ENCODE data around the gene KCTD21.

Gene KCTD21

DNA sequence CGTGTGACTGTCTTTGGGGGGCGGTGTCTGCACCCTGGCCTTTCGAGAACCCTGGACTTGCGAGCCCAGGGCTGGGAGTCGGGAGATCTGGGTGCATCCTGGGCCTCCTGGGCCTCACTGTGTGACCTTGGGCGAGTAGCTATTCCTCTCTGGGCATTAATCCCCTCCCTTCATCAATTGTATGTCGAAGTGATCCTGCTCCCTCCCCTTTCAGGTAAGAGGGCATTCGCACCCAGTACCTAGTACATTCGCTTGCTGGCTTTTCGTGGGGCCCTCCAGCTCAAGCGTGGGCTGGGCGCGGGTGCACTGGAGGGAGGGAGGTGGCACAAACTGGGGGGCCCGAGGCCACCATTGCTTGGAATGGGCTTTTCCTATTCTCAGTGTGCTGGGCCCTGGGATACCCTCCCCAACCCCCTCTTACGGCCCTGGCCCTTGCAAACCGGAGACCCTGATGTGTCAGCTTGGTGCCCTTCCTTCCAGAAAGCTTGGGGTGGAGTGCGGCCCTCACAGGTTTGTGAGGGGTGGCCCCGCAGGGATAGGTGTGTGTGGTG, 823 bp upstream of the KCTD21 start:
- peak; percentile 2; the same call in 2 of the 3 replicates for ATAC-seq
- TF ChIP-seq ZNF8 (CRISPR knock-in tag; IDR thresholded peaks at IDR 0.05) (no peak), ZFP30 (CRISPR knock-in tag; IDR thresholded peaks at IDR 0.05) (no peak)

DNA sequence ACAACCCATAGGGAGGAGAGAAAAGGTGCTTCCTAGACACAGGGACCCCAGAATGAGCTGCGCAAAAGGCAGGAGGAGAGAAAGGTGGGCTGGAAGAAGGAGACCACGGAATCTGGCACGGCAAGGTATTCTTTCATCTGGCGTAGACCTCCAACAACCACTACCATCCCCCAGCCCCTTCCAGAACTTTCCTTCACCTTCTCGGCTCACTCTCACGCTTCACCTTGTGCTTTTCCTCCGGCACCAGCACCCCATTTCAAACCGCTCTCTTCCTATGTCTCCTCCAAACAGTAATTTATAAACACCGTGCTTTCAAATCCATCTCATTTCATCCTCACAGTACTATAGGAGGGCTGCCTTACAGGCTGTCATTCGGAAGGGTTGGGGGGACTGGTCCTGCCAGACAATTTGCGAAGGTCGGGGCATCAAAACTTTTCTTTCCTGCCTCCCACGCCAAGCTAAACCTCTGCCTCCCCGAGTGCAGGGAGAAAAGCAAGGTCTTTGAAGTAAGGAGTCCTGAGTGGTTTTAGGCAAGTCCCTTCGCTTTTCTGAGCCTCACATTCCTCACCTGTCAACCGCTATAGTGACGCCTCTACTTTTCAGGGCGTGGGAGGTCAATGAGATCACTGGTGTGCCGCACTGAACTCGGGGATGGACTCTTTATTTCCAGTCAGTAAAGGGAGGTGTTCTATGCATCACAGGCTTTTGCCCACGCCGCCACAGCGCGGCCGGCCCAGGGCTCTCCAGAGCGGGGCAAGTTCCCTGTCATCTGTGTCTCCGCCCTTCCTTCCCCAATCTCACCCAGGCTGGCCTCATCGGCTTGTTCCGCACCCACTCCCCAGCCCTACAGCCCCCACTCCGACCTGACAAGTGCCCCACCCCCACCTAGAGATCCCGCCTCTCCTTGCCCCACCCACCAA, 800 bp downstream of the KCTD21 start:
- TF ChIP-seq ARNTL (CRISPR knock-in tag; IDR thresholded peaks at IDR 0.05; ENCODE audit: borderline replicate concordance, low read depth) = no peak
- TF ChIP-seq ZNF70 (CRISPR knock-in tag; IDR thresholded peaks at IDR 0.05) = peak; percentile 39; the same call in 1 of the 2 replicates
- TF ChIP-seq, protein P1, sequence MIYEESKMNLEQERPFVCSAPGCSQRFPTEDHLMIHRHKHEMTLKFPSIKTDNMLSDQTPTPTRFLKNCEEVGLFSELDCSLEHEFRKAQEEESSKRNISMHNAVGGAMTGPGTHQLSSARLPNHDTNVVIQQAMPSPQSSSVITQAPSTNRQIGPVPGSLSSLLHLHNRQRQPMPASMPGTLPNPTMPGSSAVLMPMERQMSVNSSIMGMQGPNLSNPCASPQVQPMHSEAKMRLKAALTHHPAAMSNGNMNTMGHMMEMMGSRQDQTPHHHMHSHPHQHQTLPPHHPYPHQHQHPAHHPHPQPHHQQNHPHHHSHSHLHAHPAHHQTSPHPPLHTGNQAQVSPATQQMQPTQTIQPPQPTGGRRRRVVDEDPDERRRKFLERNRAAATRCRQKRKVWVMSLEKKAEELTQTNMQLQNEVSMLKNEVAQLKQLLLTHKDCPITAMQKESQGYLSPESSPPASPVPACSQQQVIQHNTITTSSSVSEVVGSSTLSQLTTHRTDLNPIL (CRISPR knock-in tag; IDR thresholded peaks at IDR 0.05; ENCODE audit: low read depth) = peak; percentile 12; the same call in 1 of the 2 replicates
- no peak for TF ChIP-seq ZFP30 (CRISPR knock-in tag; IDR thresholded peaks at IDR 0.05)
- peak; percentile 48 for ATAC-seq

DNA sequence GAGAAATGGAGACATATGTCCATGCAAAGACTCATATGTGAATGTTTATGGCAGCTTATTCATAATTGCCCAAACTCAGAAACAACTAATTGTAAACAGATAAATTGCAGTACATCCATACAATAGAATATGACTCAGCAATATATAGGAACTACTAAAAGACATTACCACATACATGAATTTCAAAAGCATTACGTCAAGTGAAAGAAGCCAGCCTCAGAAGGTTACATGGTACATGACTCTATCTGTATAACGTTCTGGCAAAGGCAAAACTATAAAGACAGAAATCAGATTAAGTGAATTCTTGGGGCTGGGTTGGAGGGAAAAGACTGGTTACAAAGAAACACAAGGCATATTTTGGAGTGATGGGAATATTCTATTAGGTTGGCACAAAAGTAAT, 7.2 kb downstream of the KCTD21 start:
- ATAC-seq = no peak
- TF ChIP-seq RARB (CRISPR knock-in tag; IDR thresholded peaks at IDR 0.05) (no peak), ISL1 (CRISPR knock-in tag; IDR thresholded peaks at IDR 0.05) (peak; percentile 46)

DNA sequence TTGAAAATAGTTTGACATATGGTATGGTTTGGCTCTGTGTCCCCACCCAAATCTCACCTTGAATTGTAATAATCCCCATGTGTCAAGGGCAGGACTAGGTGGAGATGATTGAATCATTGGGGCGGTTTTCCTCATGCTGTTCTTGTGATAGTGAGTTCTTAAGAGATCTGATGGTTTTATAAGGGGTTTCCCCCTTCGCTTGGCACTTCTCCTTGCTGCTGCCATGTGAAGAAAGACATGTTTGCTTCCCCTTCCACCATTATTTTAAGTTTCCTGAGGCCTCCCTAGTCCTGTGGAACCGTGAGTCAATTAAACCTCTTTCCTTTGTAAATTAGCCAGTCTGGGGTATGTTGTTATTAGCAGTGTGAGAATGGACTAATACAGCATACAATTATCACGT, 7.7 kb downstream of the KCTD21 start:
- no peak for ATAC-seq
- TF ChIP-seq ZFP3 (CRISPR knock-in tag; IDR thresholded peaks at IDR 0.05) (no peak), ESRRG (CRISPR knock-in tag; IDR thresholded peaks at IDR 0.05) (no peak), ZNF8 (CRISPR knock-in tag; IDR thresholded peaks at IDR 0.05) (no peak), ZNF565 (CRISPR knock-in tag; conservative IDR thresholded peaks at IDR 0.05; ENCODE audit: low read depth) (no peak)

DNA sequence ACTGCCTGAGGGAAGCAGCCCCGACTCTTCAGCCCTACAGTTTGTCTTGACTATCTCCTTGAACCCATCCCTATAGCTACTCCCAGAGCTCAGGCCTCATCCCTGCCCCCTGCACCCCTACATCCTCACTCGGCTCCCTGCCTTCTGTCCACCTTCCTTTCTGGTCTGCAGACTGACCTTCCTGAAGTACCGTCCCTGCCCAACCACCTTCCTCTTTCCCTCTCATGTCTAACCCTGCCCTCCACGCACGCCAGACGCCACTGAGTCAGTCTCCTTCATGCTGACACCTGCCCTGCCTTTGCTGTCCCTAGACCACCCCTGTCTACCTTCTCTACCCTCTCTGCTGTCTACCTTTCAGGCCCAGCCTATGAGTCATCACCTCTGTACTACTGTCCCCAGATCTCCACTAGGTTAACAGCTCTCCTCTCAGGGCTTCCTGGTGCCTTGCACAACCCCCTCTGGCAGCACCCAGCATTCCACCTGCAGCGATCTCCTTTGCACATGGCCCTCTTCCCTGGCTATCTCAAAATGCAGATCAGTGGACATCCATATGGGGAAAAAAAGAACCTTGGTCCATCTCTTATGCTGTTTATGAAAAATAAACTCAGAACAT, 8.9 kb downstream of the KCTD21 start:
- TF ChIP-seq ZNF8 (CRISPR knock-in tag; IDR thresholded peaks at IDR 0.05) (no peak), ZC3H10 (CRISPR knock-in tag; IDR thresholded peaks at IDR 0.05) (no peak), ZNF70 (CRISPR knock-in tag; IDR thresholded peaks at IDR 0.05) (no peak)
- ATAC-seq = no peak

DNA sequence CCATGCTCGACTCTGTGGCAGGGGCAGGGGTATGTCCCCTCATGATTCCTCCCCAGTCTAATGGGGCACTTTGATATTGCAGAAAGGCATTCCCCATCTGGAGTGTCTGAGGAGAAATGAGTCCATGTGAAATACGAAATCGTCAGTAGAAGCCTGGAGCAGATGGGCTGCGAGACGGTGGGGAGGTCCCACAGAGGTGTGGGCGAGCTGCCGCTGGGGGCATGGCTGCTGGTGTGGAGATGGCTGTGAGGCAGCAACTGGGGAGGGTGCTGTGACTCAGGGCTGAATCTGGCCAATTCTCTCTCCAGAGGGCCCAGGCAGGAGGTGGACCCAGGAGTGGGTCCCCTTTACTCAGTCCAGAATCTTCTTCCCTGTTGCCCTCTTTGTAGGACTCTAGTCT, 11.2 kb downstream of the KCTD21 start:
- TF ChIP-seq, protein P2, sequence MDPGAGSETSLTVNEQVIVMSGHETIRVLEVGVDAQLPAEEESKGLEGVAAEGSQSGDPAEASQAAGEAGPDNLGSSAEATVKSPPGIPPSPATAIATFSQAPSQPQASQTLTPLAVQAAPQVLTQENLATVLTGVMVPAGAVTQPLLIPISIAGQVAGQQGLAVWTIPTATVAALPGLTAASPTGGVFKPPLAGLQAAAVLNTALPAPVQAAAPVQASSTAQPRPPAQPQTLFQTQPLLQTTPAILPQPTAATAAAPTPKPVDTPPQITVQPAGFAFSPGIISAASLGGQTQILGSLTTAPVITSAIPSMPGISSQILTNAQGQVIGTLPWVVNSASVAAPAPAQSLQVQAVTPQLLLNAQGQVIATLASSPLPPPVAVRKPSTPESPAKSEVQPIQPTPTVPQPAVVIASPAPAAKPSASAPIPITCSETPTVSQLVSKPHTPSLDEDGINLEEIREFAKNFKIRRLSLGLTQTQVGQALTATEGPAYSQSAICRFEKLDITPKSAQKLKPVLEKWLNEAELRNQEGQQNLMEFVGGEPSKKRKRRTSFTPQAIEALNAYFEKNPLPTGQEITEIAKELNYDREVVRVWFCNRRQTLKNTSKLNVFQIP (CRISPR knock-in tag; IDR thresholded peaks at IDR 0.05; ENCODE audit: borderline replicate concordance, low read depth) = no peak
- TF ChIP-seq ZNF8 (CRISPR knock-in tag; IDR thresholded peaks at IDR 0.05) (no peak), GLIS3 (CRISPR knock-in tag; IDR thresholded peaks at IDR 0.05) (no peak), ZFP30 (CRISPR knock-in tag; IDR thresholded peaks at IDR 0.05) (no peak), ZFP3 (CRISPR knock-in tag; IDR thresholded peaks at IDR 0.05) (no peak), ARNTL (CRISPR knock-in tag; IDR thresholded peaks at IDR 0.05; ENCODE audit: borderline replicate concordance, low read depth) (no peak), TOX (CRISPR knock-in tag; IDR thresholded peaks at IDR 0.05; ENCODE audit: borderline replicate concordance) (no peak), ZNF70 (CRISPR knock-in tag; IDR thresholded peaks at IDR 0.05) (no peak), CSDC2 (CRISPR knock-in tag; IDR thresholded peaks at IDR 0.05) (no peak), SNAI2 (CRISPR knock-in tag; IDR thresholded peaks at IDR 0.05) (no peak), PPARA (CRISPR knock-in tag; IDR thresholded peaks at IDR 0.05; ENCODE audit: borderline replicate concordance) (no peak), BACH2 (CRISPR knock-in tag; IDR thresholded peaks at IDR 0.05; ENCODE audit: borderline replicate concordance) (no peak)
- TF ChIP-seq, protein P1 (CRISPR knock-in tag; IDR thresholded peaks at IDR 0.05; ENCODE audit: low read depth) = no peak
- ATAC-seq = no peak

Data from SK-N-SH treated with all-trans-retinoic acid at 6 μM for 48 hours (cell line).